ENCODE data around the gene CELF2.

CELF2 gene

DNA sequence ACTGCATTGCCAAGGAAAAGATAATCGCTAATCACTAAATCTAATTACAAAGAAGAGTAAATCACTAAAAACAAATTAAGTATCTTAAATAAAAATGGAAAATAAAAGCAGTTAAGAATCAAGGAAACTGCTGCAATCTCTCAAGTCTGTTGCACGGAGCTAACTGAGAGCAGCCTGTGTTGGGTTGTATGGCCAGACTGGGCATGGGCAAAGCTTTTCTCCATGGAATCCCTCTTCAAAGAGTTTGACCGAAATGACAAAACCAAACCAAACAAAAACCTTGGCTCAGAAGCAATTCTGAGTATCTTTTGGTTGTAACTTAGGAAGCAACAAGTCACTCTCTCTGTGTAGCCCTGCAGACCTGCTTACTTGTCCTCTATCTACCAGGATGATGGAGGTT lies 78.8 kb downstream of the CELF2 start:
- no peaks in the 10 kb centered on the region for H3K27me3 ChIP-seq (ENCODE audit: low read length)
- H3K9ac ChIP-seq (ENCODE audit: low read length) = no peak overlapping the region
- no peaks in the 10 kb centered on the region for H3K36me3 ChIP-seq (ENCODE audit: low read length)
- no peak overlapping the region for H3K4me3 ChIP-seq (ENCODE audit: insufficient read depth, low read length, poor library complexity, severe bottlenecking)
- no peak overlapping the region for H2AFZ ChIP-seq (ENCODE audit: low read depth, low read length, severe bottlenecking)
- no peaks in the 10 kb centered on the region for H3F3A ChIP-seq (ENCODE audit: insufficient read depth)
- no peaks in the 10 kb centered on the region for H3K9me3 ChIP-seq (ENCODE audit: insufficient read depth, low read length)
- H4K20me1 ChIP-seq (ENCODE audit: low read depth, low read length) = no peaks in the 10 kb centered on the region
- no peak overlapping the region for H3K27ac ChIP-seq (ENCODE audit: low read depth, low read length)
- no peak for TF ChIP-seq CTCF (IDR thresholded peaks at IDR 0.05; ENCODE audit: insufficient read depth, low read length, poor library complexity, severe bottlenecking)
- TF ChIP-seq EZH2phosphoT487 (conservative IDR thresholded peaks at IDR 0.05; ENCODE audit: low read length) = no peak
- no peaks in the 10 kb centered on the region for H3K9me2 ChIP-seq (replicated peaks; ENCODE audit: insufficient read depth, low read length)
- no peaks in the 10 kb centered on the region for H3K79me2 ChIP-seq (ENCODE audit: insufficient read depth, low read length)
- no peak overlapping the region for H3K4me2 ChIP-seq (ENCODE audit: low read depth, low read length, poor library complexity, severe bottlenecking)

DNA sequence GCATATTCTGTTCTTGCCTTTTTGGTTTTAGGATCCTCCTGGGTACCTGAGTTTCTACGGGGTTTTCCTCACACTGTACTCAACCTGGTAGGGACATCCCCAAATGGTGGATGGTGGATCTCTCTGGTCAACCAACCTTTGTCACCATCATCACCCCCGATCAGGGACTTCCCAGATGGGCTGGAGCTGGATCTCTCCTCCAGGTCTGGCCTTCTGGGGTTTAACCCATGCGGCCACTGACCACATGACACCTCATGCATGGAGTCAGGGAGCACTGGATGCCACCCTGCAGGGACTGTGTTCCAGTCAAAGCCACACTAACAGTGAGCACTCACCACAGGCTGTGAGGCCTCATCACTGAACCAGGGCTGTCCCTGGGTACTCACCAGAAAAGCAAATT lies 80.0 kb downstream of the CELF2 start:
- Histone ChIP-seq H3K4me3 (ENCODE audit: insufficient read depth, low read length, poor library complexity, severe bottlenecking) (no peak overlapping the region), H2AFZ (ENCODE audit: low read depth, low read length, severe bottlenecking) (no peak overlapping the region), H3K9me3 (ENCODE audit: insufficient read depth, low read length) (no peaks in the 10 kb centered on the region), H3K36me3 (ENCODE audit: low read length) (no peaks in the 10 kb centered on the region), H3K9ac (ENCODE audit: low read length) (no peak overlapping the region), H3K79me2 (ENCODE audit: insufficient read depth, low read length) (no peaks in the 10 kb centered on the region), H3K27me3 (ENCODE audit: low read length) (no peaks in the 10 kb centered on the region), H3K4me2 (ENCODE audit: low read depth, low read length, poor library complexity, severe bottlenecking) (no peak overlapping the region), H3F3A (ENCODE audit: insufficient read depth) (no peaks in the 10 kb centered on the region), H3K9me2 (replicated peaks; ENCODE audit: insufficient read depth, low read length) (no peaks in the 10 kb centered on the region), H3K27ac (ENCODE audit: low read depth, low read length) (no peak overlapping the region), H4K20me1 (ENCODE audit: low read depth, low read length) (no peaks in the 10 kb centered on the region)
- no peak for TF ChIP-seq CTCF (IDR thresholded peaks at IDR 0.05; ENCODE audit: insufficient read depth, low read length, poor library complexity, severe bottlenecking)
- TF ChIP-seq EZH2phosphoT487 (conservative IDR thresholded peaks at IDR 0.05; ENCODE audit: low read length) = no peak

- Histone ChIP-seq H3K9me2 (replicated peaks; ENCODE audit: insufficient read depth, low read length) (no peaks in the 10 kb centered on the region), H3K27ac (ENCODE audit: low read depth, low read length) (no peak overlapping the region), H3K4me3 (ENCODE audit: insufficient read depth, low read length, poor library complexity, severe bottlenecking) (no peak overlapping the region), H3K27me3 (ENCODE audit: low read length) (no peaks in the 10 kb centered on the region), H3K9me3 (ENCODE audit: insufficient read depth, low read length) (no peaks in the 10 kb centered on the region), H2AFZ (ENCODE audit: low read depth, low read length, severe bottlenecking) (no peak overlapping the region), H3F3A (ENCODE audit: insufficient read depth) (no peaks in the 10 kb centered on the region), H4K20me1 (ENCODE audit: low read depth, low read length) (no peaks in the 10 kb centered on the region), H3K36me3 (ENCODE audit: low read length) (no peaks in the 10 kb centered on the region), H3K4me2 (ENCODE audit: low read depth, low read length, poor library complexity, severe bottlenecking) (no peak overlapping the region), H3K79me2 (ENCODE audit: insufficient read depth, low read length) (no peaks in the 10 kb centered on the region), H3K9ac (ENCODE audit: low read length) (no peak overlapping the region)
- TF ChIP-seq EZH2phosphoT487 (conservative IDR thresholded peaks at IDR 0.05; ENCODE audit: low read length) (no peak), CTCF (IDR thresholded peaks at IDR 0.05; ENCODE audit: insufficient read depth, low read length, poor library complexity, severe bottlenecking) (no peak)
These were observed 81.0 kb downstream of the CELF2 start for GRCh38 chr10:11098666-11099065.

All from SU-DHL-6 (cell line).